K562 (cell line): ENCODE measurements around the gene BCL2L13.

Source experiments
- ARNT ChIP-seq, 2 experiments: fragments of 450-650 bp; IDR thresholded peaks; 2 replicates each; pipeline ENCODE4 v1.6.1; 2016; ENCODE audit warnings: mild to moderate bottlenecking in 1 of 2
- CEBPB ChIP-seq: fragments of 450-650 bp; IDR thresholded peaks from 2 replicates; pipeline ENCODE4 v1.6.1; 2016; ENCODE audit warnings: missing genetic modification characterization, missing compliant biosample characterization
- CHD1 ChIP-seq: fragments of 200-600 bp; sonication (generic); IDR thresholded peaks from one replicate; pipeline ENCODE4 v1.6.1; 2012; ENCODE audit warnings: mild to moderate bottlenecking, moderate library complexity, low read length, inconsistent platforms
- FOXP1 ChIP-seq: sonication (generic); formaldehyde crosslinking; IDR thresholded peaks from 2 replicates; pipeline ENCODE4 v1.8.0; 2022; ENCODE audit warnings: mild to moderate bottlenecking, missing genetic modification reagents
- RAD21 ChIP-seq, 2 experiments: fragments of 250-450 bp in 1 of 2; fragments of 450-650 bp in 1 of 2; sonication (Bioruptor Pico) in 1 of 2; formaldehyde crosslinking in 1 of 2; IDR thresholded peaks in 1 of 2; conservative IDR thresholded peaks in 1 of 2; 2 replicates each; pipeline versions ENCODE4 v1.4.0 to v1.8.0; 2020 to 2022; ENCODE audit warnings: mild to moderate bottlenecking in 2 of 2, moderate library complexity in 1 of 2
- RBM34 ChIP-seq: fragments of 200-400 bp; formaldehyde crosslinking; IDR thresholded peaks from 2 replicates; pipeline ENCODE4 v1.6.1; 2018; ENCODE audit warnings: low read length, borderline replicate concordance; ENCODE audit not compliant: insufficient read depth
- RFX5 ChIP-seq: IDR thresholded peaks from 2 replicates; pipeline ENCODE4 v1.6.1; 2011; ENCODE audit warnings: low read depth, mild to moderate bottlenecking, improper control_type of control experiment, low read length
- ZNF232 ChIP-seq: sonication (generic); formaldehyde crosslinking; IDR thresholded peaks from 2 replicates; pipeline ENCODE4 v1.8.0; 2022; ENCODE audit warnings: mild to moderate bottlenecking, missing genetic modification reagents
- TF ChIP-seq, protein P1 (sequence below): sonication (generic); formaldehyde crosslinking; IDR thresholded peaks from 2 replicates; pipeline ENCODE4 v1.8.0; 2022; ENCODE audit warnings: missing genetic modification reagents, mild to moderate bottlenecking, borderline replicate concordance
- TF ChIP-seq, protein P2 (sequence below), 3 experiments: IDR thresholded peaks in 2 of 3; conservative IDR thresholded peaks in 1 of 3; 2 replicates each; pipeline ENCODE4 v1.5.1; 2011 to 2012; ENCODE audit warnings: low read length in 3 of 3, mild to moderate bottlenecking in 3 of 3, control low read depth in 2 of 3, improper control_type of control experiment in 1 of 3, inconsistent platforms in 1 of 3, low read depth in 1 of 3, mixed read lengths in 1 of 3, moderate library complexity in 1 of 3; ENCODE audit not compliant: insufficient read depth in 2 of 3
- TF ChIP-seq, protein P3 (sequence below): fragments of 450-650 bp; IDR thresholded peaks from 2 replicates; pipeline ENCODE4 v1.7.1; 2018; ENCODE audit warnings: mild to moderate bottlenecking, low read depth; ENCODE audit not compliant: partially characterized antibody
- TF ChIP-seq, protein P4 (sequence below): sonication (generic); formaldehyde crosslinking; IDR thresholded peaks from 2 replicates; pipeline ENCODE4 v1.8.0; 2023; ENCODE audit warnings: mild to moderate bottlenecking, missing genetic modification reagents
- TF ChIP-seq, protein P5 (sequence below): fragments of 250-450 bp; sonication (Bioruptor Pico); IDR thresholded peaks from 2 replicates; pipeline ENCODE4 v1.5.0; 2022; ENCODE audit warnings: mild to moderate bottlenecking

DNA sequence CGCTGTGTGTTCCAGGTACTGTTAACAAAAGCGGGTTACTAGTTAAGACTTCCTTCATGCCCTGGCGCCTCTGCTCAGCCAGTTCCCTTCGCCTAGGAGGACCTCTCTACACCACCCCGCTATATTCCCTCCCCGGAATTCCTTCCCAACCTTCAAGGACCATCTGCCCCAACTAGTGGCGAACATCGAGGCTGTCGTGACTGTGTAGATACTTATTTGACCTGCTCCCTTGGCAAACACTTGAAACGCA lies 450 bp upstream of the BCL2L13 start:
- TF ChIP-seq, protein P1, sequence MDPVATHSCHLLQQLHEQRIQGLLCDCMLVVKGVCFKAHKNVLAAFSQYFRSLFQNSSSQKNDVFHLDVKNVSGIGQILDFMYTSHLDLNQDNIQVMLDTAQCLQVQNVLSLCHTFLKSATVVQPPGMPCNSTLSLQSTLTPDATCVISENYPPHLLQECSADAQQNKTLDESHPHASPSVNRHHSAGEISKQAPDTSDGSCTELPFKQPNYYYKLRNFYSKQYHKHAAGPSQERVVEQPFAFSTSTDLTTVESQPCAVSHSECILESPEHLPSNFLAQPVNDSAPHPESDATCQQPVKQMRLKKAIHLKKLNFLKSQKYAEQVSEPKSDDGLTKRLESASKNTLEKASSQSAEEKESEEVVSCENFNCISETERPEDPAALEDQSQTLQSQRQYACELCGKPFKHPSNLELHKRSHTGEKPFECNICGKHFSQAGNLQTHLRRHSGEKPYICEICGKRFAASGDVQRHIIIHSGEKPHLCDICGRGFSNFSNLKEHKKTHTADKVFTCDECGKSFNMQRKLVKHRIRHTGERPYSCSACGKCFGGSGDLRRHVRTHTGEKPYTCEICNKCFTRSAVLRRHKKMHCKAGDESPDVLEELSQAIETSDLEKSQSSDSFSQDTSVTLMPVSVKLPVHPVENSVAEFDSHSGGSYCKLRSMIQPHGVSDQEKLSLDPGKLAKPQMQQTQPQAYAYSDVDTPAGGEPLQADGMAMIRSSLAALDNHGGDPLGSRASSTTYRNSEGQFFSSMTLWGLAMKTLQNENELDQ (CRISPR knock-in tag): no peak
- TF ChIP-seq, protein P2, sequence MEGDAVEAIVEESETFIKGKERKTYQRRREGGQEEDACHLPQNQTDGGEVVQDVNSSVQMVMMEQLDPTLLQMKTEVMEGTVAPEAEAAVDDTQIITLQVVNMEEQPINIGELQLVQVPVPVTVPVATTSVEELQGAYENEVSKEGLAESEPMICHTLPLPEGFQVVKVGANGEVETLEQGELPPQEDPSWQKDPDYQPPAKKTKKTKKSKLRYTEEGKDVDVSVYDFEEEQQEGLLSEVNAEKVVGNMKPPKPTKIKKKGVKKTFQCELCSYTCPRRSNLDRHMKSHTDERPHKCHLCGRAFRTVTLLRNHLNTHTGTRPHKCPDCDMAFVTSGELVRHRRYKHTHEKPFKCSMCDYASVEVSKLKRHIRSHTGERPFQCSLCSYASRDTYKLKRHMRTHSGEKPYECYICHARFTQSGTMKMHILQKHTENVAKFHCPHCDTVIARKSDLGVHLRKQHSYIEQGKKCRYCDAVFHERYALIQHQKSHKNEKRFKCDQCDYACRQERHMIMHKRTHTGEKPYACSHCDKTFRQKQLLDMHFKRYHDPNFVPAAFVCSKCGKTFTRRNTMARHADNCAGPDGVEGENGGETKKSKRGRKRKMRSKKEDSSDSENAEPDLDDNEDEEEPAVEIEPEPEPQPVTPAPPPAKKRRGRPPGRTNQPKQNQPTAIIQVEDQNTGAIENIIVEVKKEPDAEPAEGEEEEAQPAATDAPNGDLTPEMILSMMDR (IDR thresholded peaks at IDR 0.05 in 2 of 3, conservative IDR thresholded peaks at IDR 0.05 in 1 of 3; ENCODE audit: insufficient read depth in 2 of 3, low read depth in 1 of 3, low read length in 3 of 3): peak; percentile 18 to 25 (median 21); a peak in 3 of 6 replicates
- TF ChIP-seq RBM34 (no peak), RFX5 (no peak), CHD1 (peak; percentile 20), CEBPB (tag) (no peak), ARNT (IDR thresholded peaks at IDR 0.05) (peak; percentile 66 to 80; a peak in 2 of 4 replicates), FOXP1 (CRISPR knock-in tag) (no peak), ZNF232 (CRISPR knock-in tag) (no peak), RAD21 (CRISPR knock-in tag; conservative IDR thresholded peaks at IDR 0.05 in 1 of 2, IDR thresholded peaks at IDR 0.05 in 1 of 2) (peak in 1 of 2 experiments; percentile 38; a peak in 2 of 4 replicates)
- TF ChIP-seq, protein P3, sequence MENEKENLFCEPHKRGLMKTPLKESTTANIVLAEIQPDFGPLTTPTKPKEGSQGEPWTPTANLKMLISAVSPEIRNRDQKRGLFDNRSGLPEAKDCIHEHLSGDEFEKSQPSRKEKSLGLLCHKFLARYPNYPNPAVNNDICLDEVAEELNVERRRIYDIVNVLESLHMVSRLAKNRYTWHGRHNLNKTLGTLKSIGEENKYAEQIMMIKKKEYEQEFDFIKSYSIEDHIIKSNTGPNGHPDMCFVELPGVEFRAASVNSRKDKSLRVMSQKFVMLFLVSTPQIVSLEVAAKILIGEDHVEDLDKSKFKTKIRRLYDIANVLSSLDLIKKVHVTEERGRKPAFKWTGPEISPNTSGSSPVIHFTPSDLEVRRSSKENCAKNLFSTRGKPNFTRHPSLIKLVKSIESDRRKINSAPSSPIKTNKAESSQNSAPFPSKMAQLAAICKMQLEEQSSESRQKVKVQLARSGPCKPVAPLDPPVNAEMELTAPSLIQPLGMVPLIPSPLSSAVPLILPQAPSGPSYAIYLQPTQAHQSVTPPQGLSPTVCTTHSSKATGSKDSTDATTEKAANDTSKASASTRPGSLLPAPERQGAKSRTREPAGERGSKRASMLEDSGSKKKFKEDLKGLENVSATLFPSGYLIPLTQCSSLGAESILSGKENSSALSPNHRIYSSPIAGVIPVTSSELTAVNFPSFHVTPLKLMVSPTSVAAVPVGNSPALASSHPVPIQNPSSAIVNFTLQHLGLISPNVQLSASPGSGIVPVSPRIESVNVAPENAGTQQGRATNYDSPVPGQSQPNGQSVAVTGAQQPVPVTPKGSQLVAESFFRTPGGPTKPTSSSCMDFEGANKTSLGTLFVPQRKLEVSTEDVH: no peak
- TF ChIP-seq, protein P4, sequence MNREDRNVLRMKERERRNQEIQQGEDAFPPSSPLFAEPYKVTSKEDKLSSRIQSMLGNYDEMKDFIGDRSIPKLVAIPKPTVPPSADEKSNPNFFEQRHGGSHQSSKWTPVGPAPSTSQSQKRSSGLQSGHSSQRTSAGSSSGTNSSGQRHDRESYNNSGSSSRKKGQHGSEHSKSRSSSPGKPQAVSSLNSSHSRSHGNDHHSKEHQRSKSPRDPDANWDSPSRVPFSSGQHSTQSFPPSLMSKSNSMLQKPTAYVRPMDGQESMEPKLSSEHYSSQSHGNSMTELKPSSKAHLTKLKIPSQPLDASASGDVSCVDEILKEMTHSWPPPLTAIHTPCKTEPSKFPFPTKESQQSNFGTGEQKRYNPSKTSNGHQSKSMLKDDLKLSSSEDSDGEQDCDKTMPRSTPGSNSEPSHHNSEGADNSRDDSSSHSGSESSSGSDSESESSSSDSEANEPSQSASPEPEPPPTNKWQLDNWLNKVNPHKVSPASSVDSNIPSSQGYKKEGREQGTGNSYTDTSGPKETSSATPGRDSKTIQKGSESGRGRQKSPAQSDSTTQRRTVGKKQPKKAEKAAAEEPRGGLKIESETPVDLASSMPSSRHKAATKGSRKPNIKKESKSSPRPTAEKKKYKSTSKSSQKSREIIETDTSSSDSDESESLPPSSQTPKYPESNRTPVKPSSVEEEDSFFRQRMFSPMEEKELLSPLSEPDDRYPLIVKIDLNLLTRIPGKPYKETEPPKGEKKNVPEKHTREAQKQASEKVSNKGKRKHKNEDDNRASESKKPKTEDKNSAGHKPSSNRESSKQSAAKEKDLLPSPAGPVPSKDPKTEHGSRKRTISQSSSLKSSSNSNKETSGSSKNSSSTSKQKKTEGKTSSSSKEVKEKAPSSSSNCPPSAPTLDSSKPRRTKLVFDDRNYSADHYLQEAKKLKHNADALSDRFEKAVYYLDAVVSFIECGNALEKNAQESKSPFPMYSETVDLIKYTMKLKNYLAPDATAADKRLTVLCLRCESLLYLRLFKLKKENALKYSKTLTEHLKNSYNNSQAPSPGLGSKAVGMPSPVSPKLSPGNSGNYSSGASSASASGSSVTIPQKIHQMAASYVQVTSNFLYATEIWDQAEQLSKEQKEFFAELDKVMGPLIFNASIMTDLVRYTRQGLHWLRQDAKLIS (CRISPR knock-in tag): no peak
- TF ChIP-seq, protein P5, sequence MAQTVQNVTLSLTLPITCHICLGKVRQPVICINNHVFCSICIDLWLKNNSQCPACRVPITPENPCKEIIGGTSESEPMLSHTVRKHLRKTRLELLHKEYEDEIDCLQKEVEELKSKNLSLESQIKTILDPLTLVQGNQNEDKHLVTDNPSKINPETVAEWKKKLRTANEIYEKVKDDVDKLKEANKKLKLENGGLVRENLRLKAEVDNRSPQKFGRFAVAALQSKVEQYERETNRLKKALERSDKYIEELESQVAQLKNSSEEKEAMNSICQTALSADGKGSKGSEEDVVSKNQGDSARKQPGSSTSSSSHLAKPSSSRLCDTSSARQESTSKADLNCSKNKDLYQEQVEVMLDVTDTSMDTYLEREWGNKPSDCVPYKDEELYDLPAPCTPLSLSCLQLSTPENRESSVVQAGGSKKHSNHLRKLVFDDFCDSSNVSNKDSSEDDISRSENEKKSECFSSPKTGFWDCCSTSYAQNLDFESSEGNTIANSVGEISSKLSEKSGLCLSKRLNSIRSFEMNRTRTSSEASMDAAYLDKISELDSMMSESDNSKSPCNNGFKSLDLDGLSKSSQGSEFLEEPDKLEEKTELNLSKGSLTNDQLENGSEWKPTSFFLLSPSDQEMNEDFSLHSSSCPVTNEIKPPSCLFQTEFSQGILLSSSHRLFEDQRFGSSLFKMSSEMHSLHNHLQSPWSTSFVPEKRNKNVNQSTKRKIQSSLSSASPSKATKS (CRISPR knock-in tag): no peak
